HCT116 (cell line): ENCODE results near the gene CASKIN2. TPM values are rescaled to one million over a fixed set of nuclear protein-coding genes. Genes with fewer than 3 reads are reported as not detected.
A peak's percentile ranks its signal among the peaks of the same experiment; 100 is the strongest.

Experiments used
- ATAC-seq: fragments of 200-7000 bp; cut with Tn5 transposase; 2 replicates; pipeline ENCODE4 v1.9.1; 2020; ENCODE audit warnings: mild to moderate bottlenecking, moderate library complexity
- BruUV-seq: library from RNA; stranded (reverse); fragments of 400-500 nt; replicated peaks from 2 replicates; lab custom pipeline; 2021; lab: Mats Ljungman, UMichigan
- CTCF ChIA-PET: fragments of 300-600 bp; sonication (Branson Sonifier 250); formaldehyde crosslinking; loops from one replicate; lab custom pipeline; 2021; ENCODE audit warnings: antibody characterized with exemption; lab: Charles Lee
- POLR2A ChIA-PET: fragments of 300-600, 350-600 bp; sonication (Branson Sonifier 250); formaldehyde crosslinking; loops from one replicate; lab custom pipeline; 2021; ENCODE audit warnings: antibody characterized with exemption; lab: Charles Lee
- RAD21 ChIA-PET, 2 experiments: fragments of 300-600 bp; sonication (Branson Sonifier 250); formaldehyde crosslinking; loops; one replicate each; lab custom pipeline; 2023; ENCODE audit warnings: low total read pairs in 2 of 2; ENCODE audit not compliant: uncharacterized antibody in 2 of 2, unreplicated experiment in 2 of 2, low non-redundant PET in 1 of 2; lab: Charles Lee
- DNase-seq: peaks from one replicate; pipeline ENCODE4 v3.0.0-alpha.2; 2010; ENCODE audit warnings: low read depth, low spot score
- H2AFZ ChIP-seq: fragments of 200-600 bp; shearing (Covaris generic), sonication (generic); 2 replicates; pipeline ENCODE4 v1.6.1; 2017; ENCODE audit warnings: low read depth, mixed run types, mixed read lengths, antibody characterized with exemption, low read length; ENCODE audit not compliant: poor library complexity, severe bottlenecking
- H3K27ac ChIP-seq: 2 replicates; pipeline ENCODE4 v1.5.1; 2012; ENCODE audit warnings: low read depth, low read length
- H3K27me3 ChIP-seq: fragments of 200-600 bp; sonication (generic); 2 replicates; pipeline ENCODE4 v1.6.1; 2016; ENCODE audit warnings: mixed run types, low read length, mixed read lengths; ENCODE audit not compliant: insufficient read depth
- H3K36me3 ChIP-seq, 2 experiments: fragments of 200-500 bp in 1 of 2; fragments of 200-600 bp in 1 of 2; sonication (Bioruptor generic) in 1 of 2; sonication (generic) in 1 of 2; 2 replicates each; pipeline versions ENCODE4 v1.5.1 to v1.6.1; 2014 to 2016; ENCODE audit warnings: low read length in 2 of 2, inconsistent platforms in 1 of 2, mixed read lengths in 1 of 2, mixed run types in 1 of 2; ENCODE audit not compliant: insufficient read depth in 2 of 2, control insufficient read depth in 1 of 2
- H3K4me1 ChIP-seq, 2 experiments: fragments of 200-600 bp in 1 of 2; sonication (generic) in 1 of 2; 2 replicates each; pipeline versions ENCODE4 v1.5.1 to v1.6.1; 2012 to 2017; ENCODE audit warnings: low read length in 2 of 2, inconsistent platforms in 1 of 2, mild to moderate bottlenecking in 1 of 2, mixed read lengths in 1 of 2, mixed run types in 1 of 2, moderate library complexity in 1 of 2; ENCODE audit not compliant: insufficient read depth in 2 of 2, control insufficient read depth in 1 of 2
- H3K4me2 ChIP-seq: fragments of 200-600 bp; sonication (generic); 2 replicates; pipeline ENCODE4 v1.6.1; 2017; ENCODE audit warnings: mixed run types, low read length, mixed read lengths
- H3K4me3 ChIP-seq, 2 experiments: fragments of 200-600 bp in 1 of 2; sonication (generic) in 1 of 2; replicated peaks in 1 of 2; 2 replicates each; pipeline ENCODE4 v1.5.1; 2011 to 2016; ENCODE audit warnings: low read length in 2 of 2, control low read depth in 1 of 2, low read depth in 1 of 2, mild to moderate bottlenecking in 1 of 2, mixed read lengths in 1 of 2, mixed run types in 1 of 2
- H3K79me2 ChIP-seq: fragments of 200-600 bp; sonication (generic); 2 replicates; pipeline ENCODE4 v1.6.1; 2017; ENCODE audit warnings: mild to moderate bottlenecking, mixed run types, low read length, moderate library complexity, mixed read lengths; ENCODE audit not compliant: insufficient read depth
- H3K9ac ChIP-seq: fragments of 200-600 bp; sonication (generic); 2 replicates; pipeline ENCODE4 v1.6.1; 2016; ENCODE audit warnings: low read length, mixed read lengths
- H3K9me2 ChIP-seq: fragments of 200-600 bp; sonication (generic), shearing (Covaris generic); 2 replicates; pipeline ENCODE4 v1.6.1; 2017; ENCODE audit warnings: mixed run types, mild to moderate bottlenecking, moderate library complexity; ENCODE audit not compliant: insufficient read depth
- H3K9me3 ChIP-seq, 2 experiments: fragments of 200-500 bp in 1 of 2; fragments of 200-600 bp in 1 of 2; sonication (Bioruptor generic) in 1 of 2; sonication (generic) in 1 of 2; 2 replicates each; pipeline ENCODE4 v1.6.1; 2014 to 2017; ENCODE audit warnings: low read length in 2 of 2, mixed read lengths in 2 of 2, inconsistent platforms in 1 of 2, low read depth in 1 of 2, mild to moderate bottlenecking in 1 of 2, mixed run types in 1 of 2, moderate library complexity in 1 of 2; ENCODE audit not compliant: control insufficient read depth in 1 of 2, insufficient read depth in 1 of 2
- H4K20me1 ChIP-seq: fragments of 200-600 bp; sonication (generic), shearing (Covaris generic); 2 replicates; pipeline ENCODE4 v1.6.1; 2017; ENCODE audit warnings: mixed run types, mild to moderate bottlenecking, moderate library complexity; ENCODE audit not compliant: insufficient read depth
- CBX3 ChIP-seq: IDR thresholded peaks from 2 replicates; pipeline ENCODE4 v1.6.1; 2012; ENCODE audit warnings: low read depth
- CEBPB ChIP-seq: IDR thresholded peaks from 2 replicates; pipeline ENCODE4 v1.6.1; 2012; ENCODE audit warnings: low read depth
- EGR1 ChIP-seq: IDR thresholded peaks from 2 replicates; pipeline ENCODE4 v1.6.1; 2012; ENCODE audit warnings: low read depth
- ELF1 ChIP-seq: IDR thresholded peaks from 2 replicates; pipeline ENCODE4 v1.6.1; 2012; ENCODE audit warnings: low read depth, borderline replicate concordance
- EZH2 ChIP-seq: fragments of 200-600 bp; sonication (generic); IDR thresholded peaks from 2 replicates; pipeline ENCODE4 v1.6.1; 2017; ENCODE audit warnings: antibody characterized with exemption, mixed run types
- EZH2phosphoT487 ChIP-seq: fragments of 200-600 bp; IDR thresholded peaks from 2 replicates; pipeline ENCODE4 v1.6.1; 2018; ENCODE audit warnings: antibody characterized with exemption, borderline replicate concordance
- FOSL1 ChIP-seq: IDR thresholded peaks from 2 replicates; pipeline ENCODE4 v1.6.1; 2012; ENCODE audit warnings: low read depth
- JUND ChIP-seq: IDR thresholded peaks from 2 replicates; pipeline ENCODE4 v1.6.1; 2012
- POLR2A ChIP-seq: IDR thresholded peaks from 2 replicates; pipeline ENCODE4 v1.7.0; 2011; ENCODE audit warnings: borderline replicate concordance; ENCODE audit not compliant: insufficient read depth, insufficient read length; ENCODE audit errors: extremely low read depth
- POLR2AphosphoS5 ChIP-seq: IDR thresholded peaks from 2 replicates; pipeline ENCODE4 v1.6.1; 2011; ENCODE audit warnings: mild to moderate bottlenecking, low read depth, low read length, moderate library complexity
- SIN3A ChIP-seq: IDR thresholded peaks from 2 replicates; pipeline ENCODE4 v1.6.1; 2012; ENCODE audit warnings: low read depth
- SP1 ChIP-seq: IDR thresholded peaks from 2 replicates; pipeline ENCODE4 v1.6.1; 2012; ENCODE audit warnings: low read depth
- SRF ChIP-seq: IDR thresholded peaks from 2 replicates; pipeline ENCODE4 v1.6.1; 2012; ENCODE audit warnings: low read depth
- ZFX ChIP-seq: fragments of 450-650 bp; IDR thresholded peaks from 2 replicates; pipeline ENCODE4 v1.6.1; 2017
- ZNF274 ChIP-seq: fragments of 200-500 bp; sonication (Bioruptor generic); IDR thresholded peaks from 2 replicates; pipeline ENCODE4 v1.6.1; 2014; ENCODE audit warnings: mild to moderate bottlenecking, low read depth, low read length, inconsistent platforms
- intact Hi-C: fragments of 100-400 bp; cut with micrococcal nuclease; formaldehyde crosslinking; loops from 2 replicates; pipeline ENCODE4 v1.10.0; 2022
- total RNA-seq: library from RNA; stranded (reverse); gene quantifications from one replicate; pipeline ENCODE4 v1.2.1, GENCODE V29; 2021; ENCODE audit not compliant: unreplicated experiment
- TF ChIP-seq, protein P1 (sequence below), 3 experiments: fragments of 200-600 bp in 1 of 3; sonication (generic) in 1 of 3; IDR thresholded peaks in 2 of 3; conservative IDR thresholded peaks in 1 of 3; 2 replicates each; pipeline ENCODE4 v1.5.1; 2012 to 2017; ENCODE audit warnings: low read depth in 2 of 3, low read length in 2 of 3, antibody characterized with exemption in 1 of 3, borderline replicate concordance in 1 of 3, control low read depth in 1 of 3, mild to moderate bottlenecking in 1 of 3, mixed read lengths in 1 of 3, mixed run types in 1 of 3, moderate library complexity in 1 of 3; ENCODE audit not compliant: insufficient read depth in 1 of 3
- TF ChIP-seq, protein P2 (sequence below): IDR thresholded peaks from 2 replicates; pipeline ENCODE4 v1.6.1; 2012
- TF ChIP-seq, protein P3 (sequence below): IDR thresholded peaks from 2 replicates; pipeline ENCODE4 v1.6.1; 2012; ENCODE audit warnings: low read depth
- TF ChIP-seq, protein P4 (sequence below): IDR thresholded peaks from 2 replicates; pipeline ENCODE4 v1.6.1; 2011; ENCODE audit warnings: mild to moderate bottlenecking, low read length, moderate library complexity; ENCODE audit not compliant: insufficient replicate concordance; ENCODE audit errors: extremely low read depth
- TF ChIP-seq, protein P5 (sequence below): IDR thresholded peaks from 2 replicates; pipeline ENCODE4 v1.6.1; 2012

CASKIN2 gene
- total RNA-seq, 1 experiment from 2014 or later, result 38.4 TPM

DNA sequence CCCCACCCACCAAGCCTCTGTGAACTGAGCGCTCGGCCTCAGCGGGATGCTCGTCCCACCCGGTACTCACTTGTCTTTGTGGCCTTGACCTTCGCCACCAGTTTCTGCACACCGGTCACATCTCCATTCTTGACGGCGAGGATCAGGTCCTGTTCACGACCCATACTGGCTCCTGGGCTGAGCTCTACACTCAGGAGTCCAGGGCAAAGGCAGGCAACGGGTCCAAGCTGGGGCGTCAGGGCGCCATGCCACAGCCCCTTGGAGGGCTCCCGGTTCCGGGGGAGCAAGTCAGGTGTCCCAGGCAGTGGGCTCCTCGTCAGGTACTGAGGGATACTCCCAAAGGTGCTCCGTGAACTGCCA, 1.7 kb downstream of the CASKIN2 start:
- no peaks in the 10 kb centered on the region; the same call in 1 of the 2 replicates for H4K20me1 ChIP-seq
- no peak for ATAC-seq
- H3K27me3 ChIP-seq, result no peaks in the 10 kb centered on the region
- ChIA-PET POLR2A (no interaction called here), CTCF (no interaction called here), RAD21 (interaction anchor here in 1 of 2 experiments (1.3 kb wide), 1 partner anchor 11 kb away, joined by 3 read pairs; no protein-coding TSS in a partner anchor)
- intact Hi-C loops, result loop anchor here (10.0 kb wide), 1 partner anchor 231 kb away; no protein-coding TSS in a partner anchor
- H3K9me2 ChIP-seq, result no peaks in the 10 kb centered on the region
- peak overlapping the region; percentile 99; the same call in 1 of the 2 replicates for H3K4me2 ChIP-seq
- H3K9ac ChIP-seq, result no peak overlapping the region
- H3K9me3 ChIP-seq, result no peaks in the 10 kb centered on the region
- DNase-seq, result no peak
- no peak overlapping the region; a peak in 1 of 4 replicates for H3K4me3 ChIP-seq
- TF ChIP-seq POLR2A (no peak), SP1 (no peak), CBX3 (no peak), FOSL1 (no peak), SRF (no peak), ZFX (no peak), ELF1 (no peak), EZH2phosphoT487 (no peak), SIN3A (no peak), JUND (no peak), CEBPB (no peak), EGR1 (no peak), POLR2AphosphoS5 (no peak), ZNF274 (no peak), EZH2 (no peak)
- TF ChIP-seq, protein P1, sequence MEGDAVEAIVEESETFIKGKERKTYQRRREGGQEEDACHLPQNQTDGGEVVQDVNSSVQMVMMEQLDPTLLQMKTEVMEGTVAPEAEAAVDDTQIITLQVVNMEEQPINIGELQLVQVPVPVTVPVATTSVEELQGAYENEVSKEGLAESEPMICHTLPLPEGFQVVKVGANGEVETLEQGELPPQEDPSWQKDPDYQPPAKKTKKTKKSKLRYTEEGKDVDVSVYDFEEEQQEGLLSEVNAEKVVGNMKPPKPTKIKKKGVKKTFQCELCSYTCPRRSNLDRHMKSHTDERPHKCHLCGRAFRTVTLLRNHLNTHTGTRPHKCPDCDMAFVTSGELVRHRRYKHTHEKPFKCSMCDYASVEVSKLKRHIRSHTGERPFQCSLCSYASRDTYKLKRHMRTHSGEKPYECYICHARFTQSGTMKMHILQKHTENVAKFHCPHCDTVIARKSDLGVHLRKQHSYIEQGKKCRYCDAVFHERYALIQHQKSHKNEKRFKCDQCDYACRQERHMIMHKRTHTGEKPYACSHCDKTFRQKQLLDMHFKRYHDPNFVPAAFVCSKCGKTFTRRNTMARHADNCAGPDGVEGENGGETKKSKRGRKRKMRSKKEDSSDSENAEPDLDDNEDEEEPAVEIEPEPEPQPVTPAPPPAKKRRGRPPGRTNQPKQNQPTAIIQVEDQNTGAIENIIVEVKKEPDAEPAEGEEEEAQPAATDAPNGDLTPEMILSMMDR (IDR thresholded peaks at IDR 0.05 in 2 of 3, conservative IDR thresholded peaks at IDR 0.05 in 1 of 3; ENCODE audit: borderline replicate concordance in 1 of 3, insufficient read depth in 1 of 3, low read depth in 2 of 3, low read length in 2 of 3), result no peak
- TF ChIP-seq, protein P2, sequence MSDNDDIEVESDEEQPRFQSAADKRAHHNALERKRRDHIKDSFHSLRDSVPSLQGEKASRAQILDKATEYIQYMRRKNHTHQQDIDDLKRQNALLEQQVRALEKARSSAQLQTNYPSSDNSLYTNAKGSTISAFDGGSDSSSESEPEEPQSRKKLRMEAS, result no peak
- TF ChIP-seq, protein P3, sequence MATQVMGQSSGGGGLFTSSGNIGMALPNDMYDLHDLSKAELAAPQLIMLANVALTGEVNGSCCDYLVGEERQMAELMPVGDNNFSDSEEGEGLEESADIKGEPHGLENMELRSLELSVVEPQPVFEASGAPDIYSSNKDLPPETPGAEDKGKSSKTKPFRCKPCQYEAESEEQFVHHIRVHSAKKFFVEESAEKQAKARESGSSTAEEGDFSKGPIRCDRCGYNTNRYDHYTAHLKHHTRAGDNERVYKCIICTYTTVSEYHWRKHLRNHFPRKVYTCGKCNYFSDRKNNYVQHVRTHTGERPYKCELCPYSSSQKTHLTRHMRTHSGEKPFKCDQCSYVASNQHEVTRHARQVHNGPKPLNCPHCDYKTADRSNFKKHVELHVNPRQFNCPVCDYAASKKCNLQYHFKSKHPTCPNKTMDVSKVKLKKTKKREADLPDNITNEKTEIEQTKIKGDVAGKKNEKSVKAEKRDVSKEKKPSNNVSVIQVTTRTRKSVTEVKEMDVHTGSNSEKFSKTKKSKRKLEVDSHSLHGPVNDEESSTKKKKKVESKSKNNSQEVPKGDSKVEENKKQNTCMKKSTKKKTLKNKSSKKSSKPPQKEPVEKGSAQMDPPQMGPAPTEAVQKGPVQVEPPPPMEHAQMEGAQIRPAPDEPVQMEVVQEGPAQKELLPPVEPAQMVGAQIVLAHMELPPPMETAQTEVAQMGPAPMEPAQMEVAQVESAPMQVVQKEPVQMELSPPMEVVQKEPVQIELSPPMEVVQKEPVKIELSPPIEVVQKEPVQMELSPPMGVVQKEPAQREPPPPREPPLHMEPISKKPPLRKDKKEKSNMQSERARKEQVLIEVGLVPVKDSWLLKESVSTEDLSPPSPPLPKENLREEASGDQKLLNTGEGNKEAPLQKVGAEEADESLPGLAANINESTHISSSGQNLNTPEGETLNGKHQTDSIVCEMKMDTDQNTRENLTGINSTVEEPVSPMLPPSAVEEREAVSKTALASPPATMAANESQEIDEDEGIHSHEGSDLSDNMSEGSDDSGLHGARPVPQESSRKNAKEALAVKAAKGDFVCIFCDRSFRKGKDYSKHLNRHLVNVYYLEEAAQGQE, result no peak
- TF ChIP-seq, protein P4, sequence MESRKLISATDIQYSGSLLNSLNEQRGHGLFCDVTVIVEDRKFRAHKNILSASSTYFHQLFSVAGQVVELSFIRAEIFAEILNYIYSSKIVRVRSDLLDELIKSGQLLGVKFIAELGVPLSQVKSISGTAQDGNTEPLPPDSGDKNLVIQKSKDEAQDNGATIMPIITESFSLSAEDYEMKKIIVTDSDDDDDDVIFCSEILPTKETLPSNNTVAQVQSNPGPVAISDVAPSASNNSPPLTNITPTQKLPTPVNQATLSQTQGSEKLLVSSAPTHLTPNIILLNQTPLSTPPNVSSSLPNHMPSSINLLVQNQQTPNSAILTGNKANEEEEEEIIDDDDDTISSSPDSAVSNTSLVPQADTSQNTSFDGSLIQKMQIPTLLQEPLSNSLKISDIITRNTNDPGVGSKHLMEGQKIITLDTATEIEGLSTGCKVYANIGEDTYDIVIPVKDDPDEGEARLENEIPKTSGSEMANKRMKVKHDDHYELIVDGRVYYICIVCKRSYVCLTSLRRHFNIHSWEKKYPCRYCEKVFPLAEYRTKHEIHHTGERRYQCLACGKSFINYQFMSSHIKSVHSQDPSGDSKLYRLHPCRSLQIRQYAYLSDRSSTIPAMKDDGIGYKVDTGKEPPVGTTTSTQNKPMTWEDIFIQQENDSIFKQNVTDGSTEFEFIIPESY, result no peak
- TF ChIP-seq, protein P5, sequence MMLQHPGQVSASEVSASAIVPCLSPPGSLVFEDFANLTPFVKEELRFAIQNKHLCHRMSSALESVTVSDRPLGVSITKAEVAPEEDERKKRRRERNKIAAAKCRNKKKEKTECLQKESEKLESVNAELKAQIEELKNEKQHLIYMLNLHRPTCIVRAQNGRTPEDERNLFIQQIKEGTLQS, result no peak
- H3K79me2 ChIP-seq, result peaks cover 72% of the 10 kb centered on the region
- H3K36me3 ChIP-seq, result peaks cover 7 to 30% of the 10 kb centered on the region in 2 experiments; a peak in 2 of 4 replicates
- H3K27ac ChIP-seq, result peak overlapping the region; percentile 24; the same call in 1 of the 2 replicates
- no TSS peak for BruUV-seq
- H3K4me1 ChIP-seq, result peaks cover 28 to 68% of the 10 kb centered on the region in 2 experiments
- no peak overlapping the region for H2AFZ ChIP-seq
